ENCODE data around the gene NCOA1.
"Not testable (repeated sequence)": the region's sequence is repeated elsewhere in the genome, so short reads cannot be mapped to it uniquely, and the experiment has no call there.

Gene NCOA1

GRCh38 chr2:24542269-24542872, 51.3 kb downstream of the NCOA1 start:
- DNase-seq, result no peak

- DNase-seq, result no peak
Observed at GRCh38 chr2:24543252-24543651, 52.2 kb downstream of the NCOA1 start.

GRCh38 chr2:24544456-24545115, 53.5 kb downstream of the NCOA1 start:
- no peak for DNase-seq

- no peak for DNase-seq
Observed at GRCh38 chr2:24546669-24547068, 55.6 kb downstream of the NCOA1 start.

- DNase-seq, result no peak
Observed at GRCh38 chr2:24548058-24548457, 57.0 kb downstream of the NCOA1 start.

- DNase-seq, result not testable (repeated sequence)
Observed at GRCh38 chr2:24550301-24550700, 59.2 kb downstream of the NCOA1 start.

- DNase-seq, result no peak
Observed at GRCh38 chr2:24551016-24551415, 60.0 kb downstream of the NCOA1 start.

- no peak for DNase-seq
Observed at GRCh38 chr2:24552836-24553235, 61.8 kb downstream of the NCOA1 start.

- no peak for DNase-seq
Observed at GRCh38 chr2:24558781-24559472, 67.9 kb downstream of the NCOA1 start.

GRCh38 chr2:24559473-24560113, 68.5 kb downstream of the NCOA1 start:
- no peak for DNase-seq

GRCh38 chr2:24565537-24565936, 74.5 kb downstream of the NCOA1 start:
- no peak for DNase-seq

- DNase-seq, result no peak
Observed at GRCh38 chr2:24566209-24566608, 75.2 kb downstream of the NCOA1 start.

GRCh38 chr2:24566630-24567029, 75.6 kb downstream of the NCOA1 start:
- DNase-seq, result no peak

- no peak for DNase-seq
Observed at GRCh38 chr2:24568551-24568950, 77.5 kb downstream of the NCOA1 start.

GRCh38 chr2:24569565-24569964, 78.5 kb downstream of the NCOA1 start:
- not testable (repeated sequence) for DNase-seq

GRCh38 chr2:24570225-24570624, 79.2 kb downstream of the NCOA1 start:
- no peak for DNase-seq

- DNase-seq, result no peak
Observed at GRCh38 chr2:24571828-24572442, 80.9 kb downstream of the NCOA1 start.

GRCh38 chr2:24576146-24576545, 85.1 kb downstream of the NCOA1 start:
- no peak for DNase-seq

GRCh38 chr2:24576617-24577016, 85.6 kb downstream of the NCOA1 start:
- no peak for DNase-seq

- DNase-seq, result no peak
Observed at GRCh38 chr2:24577481-24577880, 86.4 kb downstream of the NCOA1 start.

- DNase-seq, result no peak
Observed at GRCh38 chr2:24579053-24579803, 88.2 kb downstream of the NCOA1 start.

- DNase-seq, result no peak
Observed at GRCh38 chr2:24580561-24580960, 89.5 kb downstream of the NCOA1 start.

- DNase-seq, result not testable (repeated sequence)
Observed at GRCh38 chr2:24581971-24582370, 90.9 kb downstream of the NCOA1 start.
